ENCODE data around the gene FBXW5. TPM values are rescaled to one million over a fixed set of nuclear protein-coding genes. Genes with fewer than 3 reads are reported as not detected.

FBXW5 gene
- total RNA-seq, 1 experiment from 2014 or later = 70.5 TPM

DNA sequence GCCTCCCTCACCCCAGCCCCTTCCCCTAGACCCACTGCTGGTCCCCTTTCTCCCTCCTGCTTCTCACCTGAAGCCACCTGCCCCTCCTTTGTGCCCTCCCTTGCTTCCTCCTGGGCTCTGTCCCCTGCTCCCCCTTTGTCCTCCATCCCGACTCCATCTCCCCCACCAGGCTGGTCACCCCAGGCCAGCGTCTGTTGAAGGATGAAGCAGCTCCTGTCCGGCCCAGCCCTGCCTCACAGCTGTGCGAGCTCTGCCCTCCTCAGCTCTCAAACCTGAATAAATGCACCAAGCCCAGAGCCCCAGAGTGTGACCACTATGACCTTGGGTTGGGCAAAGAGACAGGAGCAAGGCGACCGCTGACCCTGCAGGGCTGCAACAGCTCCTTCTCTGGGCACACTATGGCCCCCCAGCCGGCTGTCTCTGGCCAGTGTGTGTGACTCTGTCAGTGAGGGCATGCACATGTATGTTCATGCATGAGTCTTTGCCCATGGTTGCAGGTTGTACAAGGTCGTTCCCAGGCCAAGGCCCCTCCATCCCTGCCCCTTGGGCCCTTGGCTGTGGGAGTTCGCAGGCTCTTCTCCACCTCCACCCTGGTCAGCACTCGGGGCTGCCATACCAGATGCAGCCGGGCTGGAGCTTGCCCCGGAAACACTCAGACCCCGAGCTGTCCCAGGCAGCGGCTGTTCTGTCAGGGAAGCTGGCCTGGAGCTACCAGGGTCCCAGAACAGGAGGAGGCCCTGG is 10.8 kb upstream of the FBXW5 start (continued):
- TF ChIP-seq, protein P1, sequence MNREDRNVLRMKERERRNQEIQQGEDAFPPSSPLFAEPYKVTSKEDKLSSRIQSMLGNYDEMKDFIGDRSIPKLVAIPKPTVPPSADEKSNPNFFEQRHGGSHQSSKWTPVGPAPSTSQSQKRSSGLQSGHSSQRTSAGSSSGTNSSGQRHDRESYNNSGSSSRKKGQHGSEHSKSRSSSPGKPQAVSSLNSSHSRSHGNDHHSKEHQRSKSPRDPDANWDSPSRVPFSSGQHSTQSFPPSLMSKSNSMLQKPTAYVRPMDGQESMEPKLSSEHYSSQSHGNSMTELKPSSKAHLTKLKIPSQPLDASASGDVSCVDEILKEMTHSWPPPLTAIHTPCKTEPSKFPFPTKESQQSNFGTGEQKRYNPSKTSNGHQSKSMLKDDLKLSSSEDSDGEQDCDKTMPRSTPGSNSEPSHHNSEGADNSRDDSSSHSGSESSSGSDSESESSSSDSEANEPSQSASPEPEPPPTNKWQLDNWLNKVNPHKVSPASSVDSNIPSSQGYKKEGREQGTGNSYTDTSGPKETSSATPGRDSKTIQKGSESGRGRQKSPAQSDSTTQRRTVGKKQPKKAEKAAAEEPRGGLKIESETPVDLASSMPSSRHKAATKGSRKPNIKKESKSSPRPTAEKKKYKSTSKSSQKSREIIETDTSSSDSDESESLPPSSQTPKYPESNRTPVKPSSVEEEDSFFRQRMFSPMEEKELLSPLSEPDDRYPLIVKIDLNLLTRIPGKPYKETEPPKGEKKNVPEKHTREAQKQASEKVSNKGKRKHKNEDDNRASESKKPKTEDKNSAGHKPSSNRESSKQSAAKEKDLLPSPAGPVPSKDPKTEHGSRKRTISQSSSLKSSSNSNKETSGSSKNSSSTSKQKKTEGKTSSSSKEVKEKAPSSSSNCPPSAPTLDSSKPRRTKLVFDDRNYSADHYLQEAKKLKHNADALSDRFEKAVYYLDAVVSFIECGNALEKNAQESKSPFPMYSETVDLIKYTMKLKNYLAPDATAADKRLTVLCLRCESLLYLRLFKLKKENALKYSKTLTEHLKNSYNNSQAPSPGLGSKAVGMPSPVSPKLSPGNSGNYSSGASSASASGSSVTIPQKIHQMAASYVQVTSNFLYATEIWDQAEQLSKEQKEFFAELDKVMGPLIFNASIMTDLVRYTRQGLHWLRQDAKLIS (CRISPR knock-in tag; IDR thresholded peaks at IDR 0.05; ENCODE audit: borderline replicate concordance) = no peak
- TF ChIP-seq SMAD4 (CRISPR knock-in tag; IDR thresholded peaks at IDR 0.05) (no peak), ZNF138 (CRISPR knock-in tag; conservative IDR thresholded peaks at IDR 0.05) (no peak), MYBL2 (CRISPR knock-in tag; IDR thresholded peaks at IDR 0.05) (no peak), FOXJ3 (CRISPR knock-in tag; IDR thresholded peaks at IDR 0.05; ENCODE audit: borderline replicate concordance) (no peak), GTF2I (CRISPR knock-in tag; conservative IDR thresholded peaks at IDR 0.05) (no peak)
- TF ChIP-seq, protein P2, sequence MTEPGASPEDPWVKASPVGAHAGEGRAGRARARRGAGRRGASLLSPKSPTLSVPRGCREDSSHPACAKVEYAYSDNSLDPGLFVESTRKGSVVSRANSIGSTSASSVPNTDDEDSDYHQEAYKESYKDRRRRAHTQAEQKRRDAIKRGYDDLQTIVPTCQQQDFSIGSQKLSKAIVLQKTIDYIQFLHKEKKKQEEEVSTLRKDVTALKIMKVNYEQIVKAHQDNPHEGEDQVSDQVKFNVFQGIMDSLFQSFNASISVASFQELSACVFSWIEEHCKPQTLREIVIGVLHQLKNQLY (CRISPR knock-in tag; IDR thresholded peaks at IDR 0.05) = no peak

DNA sequence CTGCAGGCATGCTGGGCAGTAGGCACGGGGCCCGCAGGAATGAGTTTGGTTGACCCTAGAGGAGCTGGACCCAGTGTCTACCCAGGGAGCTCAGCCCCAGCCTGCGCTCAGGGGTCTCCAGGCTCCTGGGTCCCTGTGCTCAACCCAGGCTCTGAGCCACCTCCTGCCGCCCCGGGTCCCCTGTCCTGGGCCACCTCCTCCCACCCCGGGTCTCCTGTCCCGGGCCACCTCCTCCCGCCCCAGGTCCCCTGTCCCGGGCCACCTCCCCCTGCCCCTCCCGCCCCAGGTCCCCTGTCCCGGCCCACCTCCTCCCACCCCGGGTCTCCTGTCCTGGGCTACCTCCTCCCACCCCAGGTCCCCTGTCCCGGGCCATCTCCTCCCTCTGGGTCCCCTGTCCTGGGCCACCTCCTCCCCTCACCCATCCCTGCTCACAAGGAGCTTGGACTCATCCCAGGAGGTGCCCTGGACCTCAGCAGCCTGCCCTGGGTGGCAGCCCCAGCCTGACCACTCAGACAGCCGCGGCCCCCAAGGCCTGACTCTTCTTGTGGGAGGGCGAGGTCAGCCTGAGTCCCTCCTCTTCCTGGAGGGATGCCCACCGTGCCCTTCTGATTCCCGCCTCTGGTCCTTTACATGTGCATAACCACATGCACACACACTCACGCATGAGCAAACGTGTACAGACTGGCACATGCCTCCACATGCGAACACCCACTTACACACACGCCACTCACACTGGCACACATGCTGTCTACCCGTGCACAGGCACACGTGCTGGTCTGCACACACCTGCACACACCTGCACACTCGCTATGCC is 9.9 kb upstream of the FBXW5 start:
- CTCF ChIA-PET = interaction anchor here (0.8 to 2.9 kb wide), 4 partner anchors 21 to 81 kb away, joined by 4 to 17 read pairs (median 4); no protein-coding TSS in a partner anchor
- TF ChIP-seq CREB1 (CRISPR knock-in tag; IDR thresholded peaks at IDR 0.05) (no peak), ZNF121 (CRISPR knock-in tag; IDR thresholded peaks at IDR 0.05) (no peak), SOX15 (CRISPR knock-in tag; IDR thresholded peaks at IDR 0.05) (no peak), JUN (CRISPR knock-in tag; IDR thresholded peaks at IDR 0.05) (no peak)
- TF ChIP-seq, protein P3, sequence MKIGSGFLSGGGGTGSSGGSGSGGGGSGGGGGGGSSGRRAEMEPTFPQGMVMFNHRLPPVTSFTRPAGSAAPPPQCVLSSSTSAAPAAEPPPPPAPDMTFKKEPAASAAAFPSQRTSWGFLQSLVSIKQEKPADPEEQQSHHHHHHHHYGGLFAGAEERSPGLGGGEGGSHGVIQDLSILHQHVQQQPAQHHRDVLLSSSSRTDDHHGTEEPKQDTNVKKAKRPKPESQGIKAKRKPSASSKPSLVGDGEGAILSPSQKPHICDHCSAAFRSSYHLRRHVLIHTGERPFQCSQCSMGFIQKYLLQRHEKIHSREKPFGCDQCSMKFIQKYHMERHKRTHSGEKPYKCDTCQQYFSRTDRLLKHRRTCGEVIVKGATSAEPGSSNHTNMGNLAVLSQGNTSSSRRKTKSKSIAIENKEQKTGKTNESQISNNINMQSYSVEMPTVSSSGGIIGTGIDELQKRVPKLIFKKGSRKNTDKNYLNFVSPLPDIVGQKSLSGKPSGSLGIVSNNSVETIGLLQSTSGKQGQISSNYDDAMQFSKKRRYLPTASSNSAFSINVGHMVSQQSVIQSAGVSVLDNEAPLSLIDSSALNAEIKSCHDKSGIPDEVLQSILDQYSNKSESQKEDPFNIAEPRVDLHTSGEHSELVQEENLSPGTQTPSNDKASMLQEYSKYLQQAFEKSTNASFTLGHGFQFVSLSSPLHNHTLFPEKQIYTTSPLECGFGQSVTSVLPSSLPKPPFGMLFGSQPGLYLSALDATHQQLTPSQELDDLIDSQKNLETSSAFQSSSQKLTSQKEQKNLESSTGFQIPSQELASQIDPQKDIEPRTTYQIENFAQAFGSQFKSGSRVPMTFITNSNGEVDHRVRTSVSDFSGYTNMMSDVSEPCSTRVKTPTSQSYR (CRISPR knock-in tag; IDR thresholded peaks at IDR 0.05) = no peak
- TF ChIP-seq, protein P4, sequence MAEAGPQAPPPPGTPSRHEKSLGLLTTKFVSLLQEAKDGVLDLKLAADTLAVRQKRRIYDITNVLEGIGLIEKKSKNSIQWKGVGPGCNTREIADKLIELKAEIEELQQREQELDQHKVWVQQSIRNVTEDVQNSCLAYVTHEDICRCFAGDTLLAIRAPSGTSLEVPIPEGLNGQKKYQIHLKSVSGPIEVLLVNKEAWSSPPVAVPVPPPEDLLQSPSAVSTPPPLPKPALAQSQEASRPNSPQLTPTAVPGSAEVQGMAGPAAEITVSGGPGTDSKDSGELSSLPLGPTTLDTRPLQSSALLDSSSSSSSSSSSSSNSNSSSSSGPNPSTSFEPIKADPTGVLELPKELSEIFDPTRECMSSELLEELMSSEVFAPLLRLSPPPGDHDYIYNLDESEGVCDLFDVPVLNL (CRISPR knock-in tag; IDR thresholded peaks at IDR 0.05; ENCODE audit: borderline replicate concordance, low read depth) = no peak
- TF ChIP-seq, protein P5, sequence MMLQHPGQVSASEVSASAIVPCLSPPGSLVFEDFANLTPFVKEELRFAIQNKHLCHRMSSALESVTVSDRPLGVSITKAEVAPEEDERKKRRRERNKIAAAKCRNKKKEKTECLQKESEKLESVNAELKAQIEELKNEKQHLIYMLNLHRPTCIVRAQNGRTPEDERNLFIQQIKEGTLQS (CRISPR knock-in tag; conservative IDR thresholded peaks at IDR 0.05) = no peak
- TF ChIP-seq, protein P6, sequence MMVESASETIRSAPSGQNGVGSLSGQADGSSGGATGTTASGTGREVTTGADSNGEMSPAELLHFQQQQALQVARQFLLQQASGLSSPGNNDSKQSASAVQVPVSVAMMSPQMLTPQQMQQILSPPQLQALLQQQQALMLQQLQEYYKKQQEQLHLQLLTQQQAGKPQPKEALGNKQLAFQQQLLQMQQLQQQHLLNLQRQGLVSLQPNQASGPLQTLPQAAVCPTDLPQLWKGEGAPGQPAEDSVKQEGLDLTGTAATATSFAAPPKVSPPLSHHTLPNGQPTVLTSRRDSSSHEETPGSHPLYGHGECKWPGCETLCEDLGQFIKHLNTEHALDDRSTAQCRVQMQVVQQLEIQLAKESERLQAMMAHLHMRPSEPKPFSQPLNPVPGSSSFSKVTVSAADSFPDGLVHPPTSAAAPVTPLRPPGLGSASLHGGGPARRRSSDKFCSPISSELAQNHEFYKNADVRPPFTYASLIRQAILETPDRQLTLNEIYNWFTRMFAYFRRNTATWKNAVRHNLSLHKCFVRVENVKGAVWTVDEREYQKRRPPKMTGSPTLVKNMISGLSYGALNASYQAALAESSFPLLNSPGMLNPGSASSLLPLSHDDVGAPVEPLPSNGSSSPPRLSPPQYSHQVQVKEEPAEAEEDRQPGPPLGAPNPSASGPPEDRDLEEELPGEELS (CRISPR knock-in tag; IDR thresholded peaks at IDR 0.05) = no peak
- TF ChIP-seq, protein P7, sequence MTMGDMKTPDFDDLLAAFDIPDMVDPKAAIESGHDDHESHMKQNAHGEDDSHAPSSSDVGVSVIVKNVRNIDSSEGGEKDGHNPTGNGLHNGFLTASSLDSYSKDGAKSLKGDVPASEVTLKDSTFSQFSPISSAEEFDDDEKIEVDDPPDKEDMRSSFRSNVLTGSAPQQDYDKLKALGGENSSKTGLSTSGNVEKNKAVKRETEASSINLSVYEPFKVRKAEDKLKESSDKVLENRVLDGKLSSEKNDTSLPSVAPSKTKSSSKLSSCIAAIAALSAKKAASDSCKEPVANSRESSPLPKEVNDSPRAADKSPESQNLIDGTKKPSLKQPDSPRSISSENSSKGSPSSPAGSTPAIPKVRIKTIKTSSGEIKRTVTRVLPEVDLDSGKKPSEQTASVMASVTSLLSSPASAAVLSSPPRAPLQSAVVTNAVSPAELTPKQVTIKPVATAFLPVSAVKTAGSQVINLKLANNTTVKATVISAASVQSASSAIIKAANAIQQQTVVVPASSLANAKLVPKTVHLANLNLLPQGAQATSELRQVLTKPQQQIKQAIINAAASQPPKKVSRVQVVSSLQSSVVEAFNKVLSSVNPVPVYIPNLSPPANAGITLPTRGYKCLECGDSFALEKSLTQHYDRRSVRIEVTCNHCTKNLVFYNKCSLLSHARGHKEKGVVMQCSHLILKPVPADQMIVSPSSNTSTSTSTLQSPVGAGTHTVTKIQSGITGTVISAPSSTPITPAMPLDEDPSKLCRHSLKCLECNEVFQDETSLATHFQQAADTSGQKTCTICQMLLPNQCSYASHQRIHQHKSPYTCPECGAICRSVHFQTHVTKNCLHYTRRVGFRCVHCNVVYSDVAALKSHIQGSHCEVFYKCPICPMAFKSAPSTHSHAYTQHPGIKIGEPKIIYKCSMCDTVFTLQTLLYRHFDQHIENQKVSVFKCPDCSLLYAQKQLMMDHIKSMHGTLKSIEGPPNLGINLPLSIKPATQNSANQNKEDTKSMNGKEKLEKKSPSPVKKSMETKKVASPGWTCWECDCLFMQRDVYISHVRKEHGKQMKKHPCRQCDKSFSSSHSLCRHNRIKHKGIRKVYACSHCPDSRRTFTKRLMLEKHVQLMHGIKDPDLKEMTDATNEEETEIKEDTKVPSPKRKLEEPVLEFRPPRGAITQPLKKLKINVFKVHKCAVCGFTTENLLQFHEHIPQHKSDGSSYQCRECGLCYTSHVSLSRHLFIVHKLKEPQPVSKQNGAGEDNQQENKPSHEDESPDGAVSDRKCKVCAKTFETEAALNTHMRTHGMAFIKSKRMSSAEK (CRISPR knock-in tag; IDR thresholded peaks at IDR 0.05; ENCODE audit: borderline replicate concordance) = no peak

More for the DNA sequence above, 9.9 kb upstream of the FBXW5 start:
- Mint-ChIP-seq H3K27ac (no peak overlapping the region; the same call in 1 of the 2 replicates), H3K4me3 (no peak overlapping the region), H3K4me1 (no peaks in the 10 kb centered on the region), H3K27me3 (ENCODE audit: low read depth) (no peaks in the 10 kb centered on the region), H3K9me3 (peaks cover 9% of the 10 kb centered on the region), H3K36me3 (no peaks in the 10 kb centered on the region)
- no peak for ATAC-seq
- POLR2A ChIA-PET = no interaction called here
- no peak for DNase-seq (ENCODE audit: low spot score)

Data from WTC11 (cell line).